A549 (cell line): ENCODE data around the gene S100B. TPM values are rescaled to one million over a fixed set of nuclear protein-coding genes. Genes with fewer than 3 reads are reported as not detected.

Experiments used
- ATAC-seq, 2 experiments: fragments of 200-7000 bp in 1 of 2; fragments of >200 bp in 1 of 2; cut with Nextera tagmentation in 1 of 2; cut with Tn5 transposase in 1 of 2; 3 replicates each; pipeline versions ENCODE4 v1.8.0 to v1.9.1; 2018 to 2020; ENCODE audit warnings: mild to moderate bottlenecking in 1 of 2, moderate library complexity in 1 of 2
- CTCF ChIA-PET: fragments of 300-600 bp; sonication (Branson Sonifier 250); formaldehyde crosslinking; extraction: SDS; loops from one replicate; lab custom pipeline; 2021; ENCODE audit warnings: antibody characterized with exemption, inconsistent platforms; lab: Yijun Ruan, JAX
- POLR2A ChIA-PET: fragments of 350-600 bp; formaldehyde crosslinking; extraction: SDS; loops from one replicate; lab custom pipeline; 2021; ENCODE audit warnings: antibody characterized with exemption, inconsistent platforms; lab: Yijun Ruan, JAX
- DNase-seq, 2 experiments: peaks; one replicate each; pipeline versions ENCODE4 v3.0.0 to v3.0.0-alpha.2; 2011 to 2016; ENCODE audit warnings: low read depth in 1 of 2, low spot score in 1 of 2
- FAIRE-seq: peaks from 2 replicates; lab custom pipeline; 2011; peaks lifted over from hg19 to GRCh38; lab: Jason Lieb, UNC
- H3K27ac ChIP-seq, 2 experiments: fragments of >200 bp; sonication (Bioruptor Twin); formaldehyde crosslinking; 3 replicates each; pipeline ENCODE4 v1.5.1; 2016 to 2017
- H3K4me1 ChIP-seq: fragments of >200 bp; sonication (Bioruptor Twin); formaldehyde crosslinking; 3 replicates; pipeline ENCODE4 v1.6.1; 2016
- H3K4me2 ChIP-seq: fragments of >200 bp; sonication (Bioruptor Twin); formaldehyde crosslinking; 3 replicates; pipeline ENCODE4 v1.6.1; 2016
- H3K4me3 ChIP-seq: fragments of >200 bp; sonication (Bioruptor Twin); formaldehyde crosslinking; 3 replicates; pipeline ENCODE4 v1.5.1; 2016
- H3K9me3 ChIP-seq: fragments of >200 bp; sonication (Bioruptor Twin); formaldehyde crosslinking; 3 replicates; pipeline ENCODE4 v1.6.1; 2016
- BCL3 ChIP-seq: fragments of >200 bp; sonication (Bioruptor Twin); formaldehyde crosslinking; IDR thresholded peaks from 3 replicates; pipeline ENCODE4 v1.6.1; 2016
- CBX2 ChIP-seq: fragments of 200-600 bp; sonication (generic); IDR thresholded peaks from 2 replicates; pipeline ENCODE4 v1.6.1; 2016; ENCODE audit warnings: low read depth, mild to moderate bottlenecking, borderline replicate concordance
- CEBPB ChIP-seq, 2 experiments: fragments of >200 bp in 1 of 2; sonication (Bioruptor Twin) in 1 of 2; formaldehyde crosslinking in 1 of 2; IDR thresholded peaks; 2 replicates each; pipeline ENCODE4 v1.6.1; 2012 to 2016
- CHD4 ChIP-seq: fragments of 200-600 bp; sonication (generic); IDR thresholded peaks from 2 replicates; pipeline ENCODE4 v1.6.1; 2016; ENCODE audit warnings: antibody characterized with exemption, mild to moderate bottlenecking, borderline replicate concordance
- EP300 ChIP-seq, 2 experiments: fragments of >200 bp; sonication (Bioruptor Twin); formaldehyde crosslinking; IDR thresholded peaks; 2 replicates in 1 of 2; 3 replicates in 1 of 2; pipeline ENCODE4 v1.6.1; 2016 to 2017
- GATA3 ChIP-seq: IDR thresholded peaks from 2 replicates; pipeline ENCODE4 v1.6.1; 2012; ENCODE audit warnings: borderline replicate concordance
- HES2 ChIP-seq: fragments of >200 bp; sonication (Bioruptor Twin); formaldehyde crosslinking; IDR thresholded peaks from 2 replicates; pipeline ENCODE4 v1.6.1; 2016
- HMGXB4 ChIP-seq: fragments of 250-450 bp; sonication (Bioruptor Pico); IDR thresholded peaks from 2 replicates; pipeline ENCODE4 v1.5.0; 2021; ENCODE audit warnings: mild to moderate bottlenecking, moderate library complexity, borderline replicate concordance
- HOXA7 ChIP-seq: fragments of 250-450 bp; sonication (Bioruptor Pico); IDR thresholded peaks from 2 replicates; pipeline ENCODE4 v1.5.0; 2020; ENCODE audit warnings: mild to moderate bottlenecking, moderate library complexity
- HOXB5 ChIP-seq: fragments of 250-450 bp; sonication (Bioruptor Pico); IDR thresholded peaks from 2 replicates; pipeline ENCODE4 v1.5.0; 2020; ENCODE audit warnings: mild to moderate bottlenecking, moderate library complexity
- JUN ChIP-seq, 2 experiments: fragments of >200 bp; sonication (Bioruptor Twin); formaldehyde crosslinking; IDR thresholded peaks; 2 replicates in 1 of 2; 3 replicates in 1 of 2; pipeline ENCODE4 v1.6.1; 2016 to 2017
- JUNB ChIP-seq: fragments of >200 bp; sonication (Bioruptor Twin); formaldehyde crosslinking; IDR thresholded peaks from 2 replicates; pipeline ENCODE4 v1.6.1; 2016
- KDM5A ChIP-seq: fragments of 200-600 bp; sonication (generic); IDR thresholded peaks from 2 replicates; pipeline ENCODE4 v1.6.1; 2016; ENCODE audit warnings: antibody characterized with exemption, mild to moderate bottlenecking
- MAFK ChIP-seq: fragments of 450-650 bp; IDR thresholded peaks from 2 replicates; pipeline ENCODE4 v1.6.1; 2014; ENCODE audit not compliant: partially characterized antibody
- NFE2L2 ChIP-seq: fragments of 150-350 bp; conservative IDR thresholded peaks from 2 replicates; pipeline ENCODE4 v1.6.1; 2014; ENCODE audit warnings: low read length
- PBX3 ChIP-seq: IDR thresholded peaks from 2 replicates; pipeline ENCODE4 v1.6.1; 2012
- POLR2A ChIP-seq: IDR thresholded peaks from 2 replicates; pipeline ENCODE4 v1.6.1; 2012; ENCODE audit warnings: mild to moderate bottlenecking, low read length
- RAD21 ChIP-seq, 2 experiments: fragments of >200 bp in 1 of 2; sonication (Bioruptor Twin) in 1 of 2; formaldehyde crosslinking in 1 of 2; IDR thresholded peaks in 1 of 2; conservative IDR thresholded peaks in 1 of 2; 2 replicates in 1 of 2; 3 replicates in 1 of 2; pipeline ENCODE4 v1.6.1; 2012 to 2018; ENCODE audit warnings: inconsistent platforms in 1 of 2
- RNF2 ChIP-seq: fragments of 200-600 bp; sonication (generic); IDR thresholded peaks from 2 replicates; pipeline ENCODE4 v1.6.1; 2016; ENCODE audit warnings: low read depth, mild to moderate bottlenecking, antibody characterized with exemption, moderate library complexity, borderline replicate concordance
- SREBF2 ChIP-seq: fragments of 450-650 bp; IDR thresholded peaks from 2 replicates; pipeline ENCODE4 v1.6.1; 2014; ENCODE audit warnings: mild to moderate bottlenecking, moderate library complexity
- TP53 ChIP-seq: fragments of 250-450 bp; sonication (Bioruptor Pico); IDR thresholded peaks from 2 replicates; pipeline ENCODE4 v1.5.0; 2021; ENCODE audit warnings: mild to moderate bottlenecking, moderate library complexity
- USF2 ChIP-seq: fragments of 450-650 bp; IDR thresholded peaks from 2 replicates; pipeline ENCODE4 v1.6.1; 2014; ENCODE audit warnings: antibody characterized with exemption
- ZC3H11A ChIP-seq: fragments of 450-650 bp; IDR thresholded peaks from 2 replicates; pipeline ENCODE4 v1.6.1; 2014; ENCODE audit warnings: antibody characterized with exemption, mild to moderate bottlenecking
- ZFP36 ChIP-seq: fragments of 450-650 bp; IDR thresholded peaks from 2 replicates; pipeline ENCODE4 v1.6.1; 2014; ENCODE audit warnings: borderline replicate concordance; ENCODE audit not compliant: partially characterized antibody
- ZNF302 ChIP-seq: fragments of 250-450 bp; sonication (Bioruptor Pico); IDR thresholded peaks from 2 replicates; pipeline ENCODE4 v1.9.0; 2021; ENCODE audit warnings: inconsistent platforms, mild to moderate bottlenecking, moderate library complexity
- WGBS: methylation state at CpG from one replicate; pipeline ENCODE4 v1.1.6; 2017; ENCODE audit errors: missing lambda C conversion rate; 5-methylcytosine and 5-hydroxymethylcytosine counted together
- polyA plus RNA-seq, 4 experiments: library from polyadenylated mRNA; depleted of rRNA in 3 of 4; stranded (reverse); fragments of >200 nt; fragmentation: RNase III in 1 of 4; extraction: RNeasy Plus Mini Kit Qiagen cat#74134 plus additional on column Dnase treatment in 1 of 4; gene quantifications; 2 replicates in 3 of 4; 3 replicates in 1 of 4; pipeline ENCODE4 v1.2.3, GENCODE V29; 2011 to 2017

S100B gene
- polyA plus RNA-seq, 2 of the 4 experiments (the other 2 are of a cell fraction): not detected

- no peak for ATAC-seq
- no peak overlapping the region for H3K4me2 ChIP-seq
- POLR2A ChIA-PET: interaction anchor here (2.1 kb wide), 1 partner anchor 15 kb away, joined by 8 read pairs; the partner anchor contains the start of gene PRMT2
- WGBS: 57% methylated on average over 7 of the region's 7 CpGs
- no peaks in the 10 kb centered on the region for H3K4me1 ChIP-seq
- no peak for TF ChIP-seq CBX2
- TF ChIP-seq JUN (IDR thresholded peaks at IDR 0.05): no peak
- TF ChIP-seq EP300 (IDR thresholded peaks at IDR 0.05): no peak
- TF ChIP-seq POLR2A: no peak
- TF ChIP-seq HOXB5 (CRISPR knock-in tag): no peak
- TF ChIP-seq PBX3: no peak
- TF ChIP-seq RAD21 (conservative IDR thresholded peaks at IDR 0.05 in 1 of 2, IDR thresholded peaks at IDR 0.05 in 1 of 2): no peak
- TF ChIP-seq CHD4: no peak
- no peak for TF ChIP-seq USF2
- TF ChIP-seq KDM5A: no peak
- DNase-seq: no peak
- H3K9me3 ChIP-seq: peaks cover 5% of the 10 kb centered on the region; the same call in 2 of the 3 replicates
- no peak for FAIRE-seq
- H3K4me3 ChIP-seq: no peak overlapping the region
- CTCF ChIA-PET: no interaction called here
- no peak overlapping the region for H3K27ac ChIP-seq
These were observed 16.0 kb upstream of the S100B start for GRCh38 chr21:46620846-46621245.

- no peaks in the 10 kb centered on the region for H3K9me3 ChIP-seq
- TF ChIP-seq TP53 (CRISPR knock-in tag): no peak
- TF ChIP-seq RNF2: no peak
- TF ChIP-seq SREBF2: no peak
- no peak for TF ChIP-seq CEBPB (IDR thresholded peaks at IDR 0.05)
- no peak for TF ChIP-seq GATA3
- no peak for TF ChIP-seq MAFK
- no peak for TF ChIP-seq CHD4
- TF ChIP-seq NFE2L2: no peak
- no peak for TF ChIP-seq ZNF302 (CRISPR knock-in tag)
- TF ChIP-seq ZFP36: no peak
- no peak for TF ChIP-seq ZC3H11A
- TF ChIP-seq BCL3: no peak
- TF ChIP-seq KDM5A: no peak
- H3K4me1 ChIP-seq: no peaks in the 10 kb centered on the region
- ChIA-PET POLR2A (no interaction called here), CTCF (no interaction called here)
- FAIRE-seq: no peak
- H3K4me3 ChIP-seq: no peak overlapping the region
- H3K27ac ChIP-seq: no peak overlapping the region
- 83% methylated on average over 2 of the region's 2 CpGs for WGBS
- H3K4me2 ChIP-seq: no peak overlapping the region
- no peak for ATAC-seq
- no peak for DNase-seq
These were observed 15.0 kb upstream of the S100B start for GRCh38 chr21:46619846-46620245.

- H3K27ac ChIP-seq: no peak overlapping the region
- no peak overlapping the region for H3K4me2 ChIP-seq
- ChIA-PET POLR2A (interaction anchor here (1.1 kb wide), 1 partner anchor 17 kb away, joined by 4 read pairs; the partner anchor contains the start of gene PRMT2), CTCF (no interaction called here)
- FAIRE-seq (no peak), ATAC-seq (no peak)
- H3K9me3 ChIP-seq: no peaks in the 10 kb centered on the region
- 48% methylated on average over 5 of the region's 5 CpGs for WGBS
- TF ChIP-seq RAD21 (conservative IDR thresholded peaks at IDR 0.05 in 1 of 2, IDR thresholded peaks at IDR 0.05 in 1 of 2): no peak
- TF ChIP-seq JUNB: no peak
- no peak for TF ChIP-seq ZNF302 (CRISPR knock-in tag)
- TF ChIP-seq HOXA7 (CRISPR knock-in tag): no peak
- no peak for TF ChIP-seq TP53 (CRISPR knock-in tag)
- no peak for TF ChIP-seq HMGXB4 (CRISPR knock-in tag)
- TF ChIP-seq HES2: no peak
- TF ChIP-seq, all 56 proteins: peak for 0
- Histone ChIP-seq H3K4me1 (no peaks in the 10 kb centered on the region), H3K4me3 (no peak overlapping the region)
- no peak for DNase-seq
These were observed 14.0 kb upstream of the S100B start for GRCh38 chr21:46618738-46619379.
